Measurements from ENCODE around the gene FARP1. TPM values are rescaled to one million over a fixed set of nuclear protein-coding genes. Genes with fewer than 3 reads are reported as not detected.

Gene FARP1
- total RNA-seq, 6 experiments from 2014 or later, result 44.9 to 104 (median 80.0) TPM

DNA sequence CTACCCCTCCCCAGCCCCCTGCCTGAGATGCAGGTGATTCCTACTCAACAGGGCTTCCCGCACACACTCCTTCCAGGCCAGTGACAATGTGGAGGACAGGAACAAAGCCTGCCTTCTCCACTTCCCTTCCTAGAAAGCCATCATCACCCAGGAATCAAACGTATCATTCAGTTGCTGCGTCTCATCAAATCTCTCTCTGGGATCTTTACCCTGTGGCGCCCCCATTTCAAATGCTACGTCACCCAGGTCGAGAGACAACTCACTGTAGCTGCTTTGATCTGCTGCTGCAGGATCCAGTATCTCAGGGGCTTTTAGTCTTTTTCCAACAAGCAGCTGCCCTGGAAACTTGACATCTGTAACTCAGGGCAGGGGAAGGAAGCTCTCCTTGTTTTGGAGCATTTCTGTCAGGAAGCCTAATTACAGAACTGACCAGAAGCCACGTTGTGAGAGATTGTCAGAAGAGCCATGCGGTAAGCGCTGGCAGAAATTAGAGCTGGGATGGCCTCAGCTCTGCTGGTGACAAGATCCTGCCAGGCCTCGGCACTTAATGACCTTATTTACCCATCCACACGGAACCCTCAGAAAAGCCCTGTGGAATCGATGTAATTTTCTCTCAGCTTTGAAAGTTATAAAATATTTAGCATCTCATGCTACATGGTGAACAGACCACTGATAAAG lies 293.5 kb downstream of the FARP1 start:
- Histone ChIP-seq H3K27ac (no peak overlapping the region), H3K27me3 (no peaks in the 10 kb centered on the region), H3K4me3 (no peak overlapping the region), H3K36me3 (peaks cover 0 to 29% (median 12%) of the 10 kb centered on the region in 4 donors), H3K9me3 (no peaks in the 10 kb centered on the region), H3K4me1 (no peaks in the 10 kb centered on the region)
- intact Hi-C loops (cut with DNase I), result no loop called here
- 70% methylated on average over 10 of the region's 12 CpGs for WGBS (ENCODE audit: insufficient coverage, low coverage, low lambda C conversion rate, missing lambda C conversion rate)
- no peak for ATAC-seq
- DNase-seq, result no peak
- no peak for TF ChIP-seq POLR2A (IDR thresholded peaks at IDR 0.05)
- TF ChIP-seq, protein P1, sequence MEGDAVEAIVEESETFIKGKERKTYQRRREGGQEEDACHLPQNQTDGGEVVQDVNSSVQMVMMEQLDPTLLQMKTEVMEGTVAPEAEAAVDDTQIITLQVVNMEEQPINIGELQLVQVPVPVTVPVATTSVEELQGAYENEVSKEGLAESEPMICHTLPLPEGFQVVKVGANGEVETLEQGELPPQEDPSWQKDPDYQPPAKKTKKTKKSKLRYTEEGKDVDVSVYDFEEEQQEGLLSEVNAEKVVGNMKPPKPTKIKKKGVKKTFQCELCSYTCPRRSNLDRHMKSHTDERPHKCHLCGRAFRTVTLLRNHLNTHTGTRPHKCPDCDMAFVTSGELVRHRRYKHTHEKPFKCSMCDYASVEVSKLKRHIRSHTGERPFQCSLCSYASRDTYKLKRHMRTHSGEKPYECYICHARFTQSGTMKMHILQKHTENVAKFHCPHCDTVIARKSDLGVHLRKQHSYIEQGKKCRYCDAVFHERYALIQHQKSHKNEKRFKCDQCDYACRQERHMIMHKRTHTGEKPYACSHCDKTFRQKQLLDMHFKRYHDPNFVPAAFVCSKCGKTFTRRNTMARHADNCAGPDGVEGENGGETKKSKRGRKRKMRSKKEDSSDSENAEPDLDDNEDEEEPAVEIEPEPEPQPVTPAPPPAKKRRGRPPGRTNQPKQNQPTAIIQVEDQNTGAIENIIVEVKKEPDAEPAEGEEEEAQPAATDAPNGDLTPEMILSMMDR (IDR thresholded peaks at IDR 0.05), result no peak

DNA sequence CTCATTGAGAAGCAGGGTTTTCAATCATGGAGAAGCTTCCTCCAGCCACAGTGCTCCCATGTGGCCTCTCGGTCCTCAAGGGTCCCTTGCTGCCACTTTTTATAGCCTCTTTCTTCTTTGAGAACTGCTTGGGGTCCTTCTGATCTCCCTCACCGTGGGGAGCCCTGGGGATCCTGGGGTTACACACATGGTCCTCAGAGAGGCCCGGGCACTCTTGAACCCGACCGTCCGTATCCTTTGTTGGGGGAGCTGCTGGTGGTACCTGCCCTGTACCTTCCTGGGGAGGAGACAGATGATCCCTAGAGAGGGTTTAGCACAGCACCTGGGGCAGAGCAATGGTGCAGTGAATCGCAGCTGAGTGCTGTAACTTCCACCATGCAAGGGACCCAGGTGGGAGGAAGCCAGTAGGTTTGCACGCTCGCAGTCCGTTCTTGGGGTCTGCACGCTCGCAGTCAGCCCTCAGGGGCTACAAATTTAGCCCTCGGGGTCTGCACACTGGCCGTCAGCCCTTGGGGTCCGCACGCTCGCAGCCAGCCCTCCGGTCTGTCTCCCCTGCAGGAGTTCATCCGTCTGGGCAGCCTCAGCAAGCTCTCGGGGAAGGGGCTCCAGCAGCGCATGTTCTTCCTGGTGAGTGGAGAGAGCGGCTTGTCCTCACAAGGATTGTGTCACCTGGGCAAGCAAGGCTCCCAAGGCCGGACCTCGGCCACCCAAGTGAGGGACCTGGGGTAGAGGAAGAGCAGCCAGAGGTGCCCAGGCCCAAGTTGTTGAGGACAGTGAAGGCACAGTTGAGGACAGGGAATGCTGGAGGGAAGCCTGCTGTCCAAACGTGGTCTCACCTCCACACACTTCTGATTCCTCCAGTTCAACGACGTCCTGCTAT lies 295.6 kb downstream of the FARP1 start:
- ATAC-seq (no peak), DNase-seq (no peak)
- no peaks in the 10 kb centered on the region for H3K9me3 ChIP-seq
- no peaks in the 10 kb centered on the region for H3K4me1 ChIP-seq
- no peaks in the 10 kb centered on the region for H3K27me3 ChIP-seq
- H3K27ac ChIP-seq, result no peak overlapping the region
- intact Hi-C loops (cut with DNase I), result no loop called here
- H3K4me3 ChIP-seq, result no peak overlapping the region
- no peak for TF ChIP-seq POLR2A (IDR thresholded peaks at IDR 0.05)
- TF ChIP-seq, protein P1 (IDR thresholded peaks at IDR 0.05), result no peak
- 70% methylated on average over 3 of the region's 27 CpGs for WGBS (ENCODE audit: insufficient coverage, low coverage, low lambda C conversion rate, missing lambda C conversion rate)
- peaks cover 0 to 32% (median 12%) of the 10 kb centered on the region in 4 donors for H3K36me3 ChIP-seq

DNA sequence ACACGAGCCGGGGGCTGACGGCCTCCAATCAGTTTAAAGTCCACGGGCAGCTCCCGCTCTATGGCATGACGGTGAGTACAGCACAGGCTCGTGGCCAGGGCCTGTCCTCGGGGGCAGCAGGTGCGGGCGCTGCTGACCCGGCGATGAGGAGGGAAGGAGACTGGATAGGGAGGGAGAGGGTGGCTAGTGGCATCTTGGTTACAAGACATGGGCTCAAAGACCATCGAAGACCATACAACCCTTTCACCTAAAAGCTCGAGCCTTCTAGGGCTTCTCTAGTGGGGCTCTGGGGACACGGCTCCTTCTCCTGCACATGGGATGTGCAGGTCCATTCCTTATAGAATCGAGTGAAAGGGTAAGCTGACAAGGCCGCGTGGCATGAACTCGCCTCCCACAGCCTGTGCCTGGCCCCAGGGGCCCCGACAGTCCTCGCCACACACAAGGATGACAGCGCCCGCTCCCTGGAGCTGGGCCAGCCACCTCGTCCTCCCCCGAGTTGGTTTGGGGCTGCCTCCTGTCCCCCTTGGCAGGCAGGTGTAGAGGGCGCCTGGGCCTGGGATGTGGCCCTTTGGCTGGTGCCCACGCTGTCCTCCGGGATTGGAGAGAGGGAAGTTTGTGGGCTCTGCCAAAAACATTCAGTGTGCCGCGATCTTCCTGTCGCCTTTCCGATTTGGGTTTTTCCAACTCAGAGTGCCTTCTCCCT lies 296.4 kb downstream of the FARP1 start:
- Histone ChIP-seq H3K9me3 (no peaks in the 10 kb centered on the region), H3K4me1 (no peaks in the 10 kb centered on the region), H3K27ac (no peak overlapping the region), H3K36me3 (peaks cover 0 to 32% (median 12%) of the 10 kb centered on the region in 4 donors), H3K4me3 (no peak overlapping the region), H3K27me3 (no peaks in the 10 kb centered on the region)
- WGBS (ENCODE audit: insufficient coverage, low coverage, low lambda C conversion rate, missing lambda C conversion rate), result 87% methylated on average over 8 of the region's 32 CpGs
- TF ChIP-seq, protein P1 (IDR thresholded peaks at IDR 0.05), result no peak
- no peak for TF ChIP-seq POLR2A (IDR thresholded peaks at IDR 0.05)
- intact Hi-C loops (cut with DNase I), result no loop called here
- ATAC-seq (no peak), DNase-seq (no peak)

DNA sequence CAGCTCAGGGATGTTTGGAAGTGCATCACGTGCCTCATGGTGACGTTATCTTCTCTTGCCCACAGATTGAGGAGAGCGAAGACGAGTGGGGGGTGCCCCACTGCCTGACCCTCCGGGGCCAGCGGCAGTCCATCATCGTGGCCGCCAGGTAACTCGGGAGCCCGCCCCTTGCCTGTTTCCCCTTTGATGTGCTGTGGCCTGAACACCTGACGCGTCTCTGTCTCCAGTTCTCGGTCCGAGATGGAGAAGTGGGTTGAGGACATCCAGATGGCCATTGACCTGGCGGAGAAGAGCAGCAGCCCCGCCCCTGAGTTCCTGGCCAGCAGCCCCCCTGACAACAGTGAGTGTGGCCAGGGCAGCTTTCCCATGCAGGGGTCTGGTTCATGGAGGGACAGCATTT lies 297.0 kb downstream of the FARP1 start:
- no peaks in the 10 kb centered on the region for H3K9me3 ChIP-seq
- H3K36me3 ChIP-seq, result peaks cover 0 to 32% (median 12%) of the 10 kb centered on the region in 4 donors
- no peak for ATAC-seq
- no peak overlapping the region for H3K4me3 ChIP-seq
- TF ChIP-seq, protein P1 (IDR thresholded peaks at IDR 0.05), result no peak
- no peak for TF ChIP-seq POLR2A (IDR thresholded peaks at IDR 0.05)
- intact Hi-C loops (cut with DNase I), result loop anchor here (10.0 kb wide), 2 partner anchors 215 to 405 kb away; no protein-coding TSS in a partner anchor
- no CpG with 5 or more reads among the region's 16 CpGs for WGBS (ENCODE audit: insufficient coverage, low coverage, low lambda C conversion rate, missing lambda C conversion rate)
- H3K4me1 ChIP-seq, result no peaks in the 10 kb centered on the region
- DNase-seq, result no peak
- H3K27me3 ChIP-seq, result no peaks in the 10 kb centered on the region
- H3K27ac ChIP-seq, result no peak overlapping the region
